H9 (cell line): ENCODE measurements around the gene LZTR1. TPM values are rescaled to one million over a fixed set of nuclear protein-coding genes. Genes with fewer than 3 reads are reported as not detected.

Source experiments
- DNase-seq: peaks from one replicate; pipeline ENCODE4 v3.0.0-alpha.2; 2017
- H2AFZ ChIP-seq: one replicate; pipeline ENCODE4 v1.6.1; 2013; ENCODE audit warnings: mild to moderate bottlenecking, low read length, control low read depth, moderate library complexity
- H2AK5ac ChIP-seq: 2 replicates; pipeline ENCODE4 v1.6.1; 2013; ENCODE audit warnings: low read length, control low read depth, mixed read lengths; ENCODE audit not compliant: insufficient read length
- H2BK120ac ChIP-seq: one replicate; pipeline ENCODE4 v1.6.1; 2013; ENCODE audit warnings: low read depth, mild to moderate bottlenecking, low read length, control low read depth, inconsistent platforms; ENCODE audit not compliant: poor library complexity, severe bottlenecking
- H2BK12ac ChIP-seq: 2 replicates; pipeline ENCODE4 v1.6.1; 2013; ENCODE audit warnings: low read length, control low read depth, mixed read lengths, low read depth; ENCODE audit not compliant: insufficient read length
- H2BK15ac ChIP-seq: 2 replicates; pipeline ENCODE4 v1.6.1; 2013; ENCODE audit warnings: low read depth, low read length, control low read depth
- H2BK20ac ChIP-seq: one replicate; pipeline ENCODE4 v1.6.1; 2013; ENCODE audit warnings: low read depth, mild to moderate bottlenecking, low read length, control low read depth, inconsistent platforms; ENCODE audit not compliant: poor library complexity, severe bottlenecking
- H2BK5ac ChIP-seq: 2 replicates; pipeline ENCODE4 v1.6.1; 2013; ENCODE audit warnings: low read length, control low read depth, mixed read lengths; ENCODE audit not compliant: insufficient read length
- H3K14ac ChIP-seq: 2 replicates; pipeline ENCODE4 v1.6.1; 2013; ENCODE audit warnings: low read length, control low read depth; ENCODE audit not compliant: insufficient read depth
- H3K18ac ChIP-seq: 2 replicates; pipeline ENCODE4 v1.6.1; 2013; ENCODE audit warnings: low read depth, mild to moderate bottlenecking, mixed read lengths, low read length, control low read depth; ENCODE audit not compliant: insufficient read length
- H3K23ac ChIP-seq: 2 replicates; pipeline ENCODE4 v1.6.1; 2013; ENCODE audit warnings: low read length, control low read depth, mixed read lengths, low read depth; ENCODE audit not compliant: insufficient read length
- H3K23me2 ChIP-seq: 2 replicates; pipeline ENCODE4 v1.6.1; 2013; ENCODE audit warnings: low read depth, mild to moderate bottlenecking, mixed read lengths, low read length, control low read depth; ENCODE audit not compliant: insufficient read length, poor library complexity, severe bottlenecking
- H3K27ac ChIP-seq: 2 replicates; pipeline ENCODE4 v1.5.1; 2013; ENCODE audit warnings: low read length, control low read depth, mixed read lengths, low read depth; ENCODE audit not compliant: insufficient read length
- H3K27me3 ChIP-seq: 2 replicates; pipeline ENCODE4 v1.6.1; 2013; ENCODE audit warnings: low read length, control low read depth, inconsistent platforms; ENCODE audit not compliant: insufficient read depth
- H3K4ac ChIP-seq: 2 replicates; pipeline ENCODE4 v1.6.1; 2013; ENCODE audit warnings: low read depth, mild to moderate bottlenecking, control low read depth, inconsistent platforms, low read length, moderate library complexity
- H3K4me1 ChIP-seq: 2 replicates; pipeline ENCODE4 v1.6.1; 2013; ENCODE audit warnings: low read length, control low read depth, inconsistent platforms; ENCODE audit not compliant: insufficient read depth
- H3K4me2 ChIP-seq: 2 replicates; pipeline ENCODE4 v1.6.1; 2013; ENCODE audit warnings: low read length, control low read depth, mixed read lengths; ENCODE audit not compliant: insufficient read length, insufficient read depth
- H3K56ac ChIP-seq: 2 replicates; pipeline ENCODE4 v1.6.1; 2013; ENCODE audit warnings: low read depth, mild to moderate bottlenecking, mixed read lengths, low read length, control low read depth; ENCODE audit not compliant: insufficient read length
- H3K79me1 ChIP-seq: 2 replicates; pipeline ENCODE4 v1.6.1; 2013; ENCODE audit warnings: low read depth, mild to moderate bottlenecking, moderate library complexity, low read length, control low read depth, inconsistent platforms; ENCODE audit not compliant: insufficient read depth, poor library complexity, severe bottlenecking
- H3K79me2 ChIP-seq: 2 replicates; pipeline ENCODE4 v1.6.1; 2013; ENCODE audit warnings: low read length, control low read depth, inconsistent platforms; ENCODE audit not compliant: insufficient read depth
- H3K9ac ChIP-seq: 2 replicates; pipeline ENCODE4 v1.6.1; 2013; ENCODE audit warnings: low read length, control low read depth, mixed read lengths; ENCODE audit not compliant: insufficient read length; ENCODE audit errors: extremely low read depth
- H3K9me3 ChIP-seq: one replicate; pipeline ENCODE4 v1.6.1; 2013; ENCODE audit warnings: low read depth, low read length, inconsistent platforms; ENCODE audit not compliant: control insufficient read depth
- H3T11ph ChIP-seq: one replicate; pipeline ENCODE4 v1.6.1; 2013; ENCODE audit warnings: mild to moderate bottlenecking, low read length, control low read depth, inconsistent platforms
- H4K20me1 ChIP-seq: one replicate; pipeline ENCODE4 v1.6.1; 2013; ENCODE audit not compliant: control insufficient read depth, insufficient read length, insufficient read depth
- H4K5ac ChIP-seq: 2 replicates; pipeline ENCODE4 v1.6.1; 2013; ENCODE audit warnings: low read depth, mild to moderate bottlenecking, mixed read lengths, low read length, control low read depth; ENCODE audit not compliant: insufficient read length
- H4K8ac ChIP-seq: replicated peaks from 2 replicates; pipeline ENCODE4 v1.6.1; 2013; ENCODE audit warnings: low read length, control low read depth, mixed read lengths, low read depth; ENCODE audit not compliant: insufficient read length
- H4K91ac ChIP-seq: 2 replicates; pipeline ENCODE4 v1.6.1; 2013; ENCODE audit warnings: low read depth, mild to moderate bottlenecking, moderate library complexity, mixed read lengths, low read length, control low read depth; ENCODE audit not compliant: insufficient read length
- H3K27ac Mint-ChIP-seq, 3 experiments: 2 replicates in 2 of 3; 3 replicates in 1 of 3; pipeline ENCODE4 v1.8.0; 2020 to 2021; ENCODE audit warnings: mixed read lengths in 3 of 3, mild to moderate bottlenecking in 1 of 3, moderate library complexity in 1 of 3
- H3K27me3 Mint-ChIP-seq: 2 replicates; pipeline ENCODE4 v1.8.0; 2021; ENCODE audit warnings: low read depth, mild to moderate bottlenecking, moderate library complexity, mixed read lengths
- H3K36me3 Mint-ChIP-seq, 3 experiments: 2 replicates in 2 of 3; 3 replicates in 1 of 3; pipeline ENCODE4 v1.8.0; 2020 to 2021; ENCODE audit warnings: low read depth in 3 of 3, mixed read lengths in 3 of 3; ENCODE audit not compliant: insufficient read depth in 1 of 3
- H3K4me1 Mint-ChIP-seq, 2 experiments: 2 replicates each; pipeline ENCODE4 v1.8.0; 2020; ENCODE audit warnings: mixed read lengths in 2 of 2
- H3K4me3 Mint-ChIP-seq, 2 experiments: 2 replicates in 1 of 2; 3 replicates in 1 of 2; pipeline ENCODE4 v1.8.0; 2020 to 2021; ENCODE audit warnings: mild to moderate bottlenecking in 2 of 2, mixed read lengths in 2 of 2, moderate library complexity in 1 of 2
- H3K9me3 Mint-ChIP-seq, 2 experiments: 2 replicates in 1 of 2; 3 replicates in 1 of 2; pipeline ENCODE4 v1.8.0; 2020; ENCODE audit warnings: mild to moderate bottlenecking in 2 of 2, mixed read lengths in 2 of 2, moderate library complexity in 1 of 2
- CTCF ChIP-seq: fragments of 200-600 bp; sonication (generic); conservative IDR thresholded peaks from 3 replicates; pipeline ENCODE4 v1.8.0; 2021; ENCODE audit warnings: antibody characterized with exemption, mild to moderate bottlenecking
- WGBS: extraction: QIAGEN DNeasy Blood & Tissue Kit; methylation state at CpG from one replicate; pipeline ENCODE4 v1.1.7; 2013; ENCODE audit warnings: missing lambda C conversion rate, low lambda C conversion rate, mixed read lengths; ENCODE audit not compliant: insufficient read length; ENCODE audit errors: extremely low coverage; 5-methylcytosine and 5-hydroxymethylcytosine counted together
- total RNA-seq: library from RNA; stranded (reverse); gene quantifications from 2 replicates; pipeline ENCODE4 v1.2.1, GENCODE V29; 2021

Gene LZTR1
- total RNA-seq, 1 experiment from 2014 or later: 47.0 TPM

GRCh38 chr22:20992056-20992442 lies 10.0 kb downstream of the LZTR1 start:
- H3K27ac Mint-ChIP-seq: no peak overlapping the region
- H3K4me3 Mint-ChIP-seq: no peak overlapping the region
- WGBS: no CpG with 5 or more reads among the region's 7 CpGs
- no peak overlapping the region for H3K4me2 ChIP-seq
- no peak for DNase-seq
- H3K4me1 ChIP-seq: no peaks in the 10 kb centered on the region
- no peaks in the 10 kb centered on the region for H3K79me2 ChIP-seq
- 0 out of 4 replicates have a peak, but pooled peaks cover 0 to 2% of the 10 kb centered on the region in 2 experiments for H3K4me1 Mint-ChIP-seq
- no peak overlapping the region for H3K23ac ChIP-seq
- H4K91ac ChIP-seq: no peak overlapping the region
- no peaks in the 10 kb centered on the region for H4K20me1 ChIP-seq
- H2AK5ac ChIP-seq: no peak overlapping the region
- H3K9me3 ChIP-seq: no peaks in the 10 kb centered on the region
- H3K36me3 Mint-ChIP-seq: peaks cover 2 to 30% (median 12%) of the 10 kb centered on the region in 3 experiments; a peak in 6 of 7 replicates
- no peak overlapping the region for H2BK12ac ChIP-seq
- H3K9ac ChIP-seq: no peak overlapping the region
- H3K4ac ChIP-seq: no peak overlapping the region
- no peak overlapping the region for H4K5ac ChIP-seq
- H2AFZ ChIP-seq: no peak overlapping the region
- no peak overlapping the region for H2BK15ac ChIP-seq
- H3K23me2 ChIP-seq: no peaks in the 10 kb centered on the region
- no peak overlapping the region for H3T11ph ChIP-seq
- no peaks in the 10 kb centered on the region for H3K27me3 ChIP-seq
- H3K56ac ChIP-seq: no peak overlapping the region
- H2BK20ac ChIP-seq: no peak overlapping the region
- TF ChIP-seq CTCF: no peak
- no peaks in the 10 kb centered on the region for H3K79me1 ChIP-seq
- no peak overlapping the region for H3K27ac ChIP-seq
- no peak overlapping the region for H3K14ac ChIP-seq
- no peaks in the 10 kb centered on the region for H3K9me3 Mint-ChIP-seq
- H3K18ac ChIP-seq: no peak overlapping the region
- H3K27me3 Mint-ChIP-seq: no peaks in the 10 kb centered on the region
- H2BK5ac ChIP-seq: no peak overlapping the region
- H2BK120ac ChIP-seq: no peak overlapping the region
- H4K8ac ChIP-seq: no peak overlapping the region
